Heart right ventricle (tissue), 16 donors: Measurements from ENCODE around the gene SIK2. TPM values are rescaled to one million over a fixed set of nuclear protein-coding genes. Genes with fewer than 3 reads are reported as not detected.

Source experiments
- ATAC-seq, 8 donors: fragments of 200-7000 bp; cut with Tn5 transposase; one replicate each; pipeline ENCODE4 v1.9.1; 2020; ENCODE audit warnings: mild to moderate bottlenecking in 8 of 8, moderate library complexity in 8 of 8, moderate number of reproducible peaks in 1 of 8
- DNase-seq, 2 donors: peaks; one replicate each; pipeline ENCODE4 v3.0.0-alpha.2; 2020
- H3K27ac ChIP-seq, 10 donors: fragments of 200-600 bp; sonication (generic) in 2 of 10; one replicate each; pipeline versions ENCODE4 v1.5.0 to v1.8.0; 2020 to 2022; ENCODE audit warnings: mild to moderate bottlenecking in 3 of 10
- H3K27me3 ChIP-seq, 7 donors: fragments of 200-600 bp; one replicate each; pipeline ENCODE4 v1.8.0; 2021 to 2022; ENCODE audit warnings: mild to moderate bottlenecking in 2 of 7
- H3K36me3 ChIP-seq, 9 donors: fragments of 200-600 bp; sonication (generic) in 1 of 9; one replicate each; pipeline versions ENCODE4 v1.5.0 to v1.8.0; 2020 to 2022; ENCODE audit warnings: mild to moderate bottlenecking in 2 of 9
- H3K4me1 ChIP-seq, 9 donors: fragments of 200-600 bp; sonication (generic) in 1 of 9; one replicate each; pipeline versions ENCODE4 v1.5.0 to v1.8.0; 2020 to 2022; ENCODE audit warnings: mild to moderate bottlenecking in 4 of 9
- H3K4me3 ChIP-seq, 10 donors: fragments of 200-600 bp; sonication (generic) in 2 of 10; one replicate each; pipeline versions ENCODE4 v1.5.0 to v1.8.0; 2020 to 2022; ENCODE audit warnings: mild to moderate bottlenecking in 7 of 10, moderate library complexity in 2 of 10
- H3K9me3 ChIP-seq, 11 donors: fragments of 200-600 bp in 10 of 11; sonication (generic) in 2 of 11; one replicate each; pipeline versions ENCODE4 v1.5.0 to v1.8.0; 2013 to 2022; ENCODE audit warnings: mild to moderate bottlenecking in 2 of 11, control low read depth in 1 of 11, moderate library complexity in 1 of 11
- WGBS, 2 donors: extraction: QIAGEN DNeasy Blood & Tissue Kit; methylation state at CpG; one replicate each; pipeline ENCODE4 v1.1.7; 2013; ENCODE audit warnings: inconsistent platforms in 1 of 2; 5-methylcytosine and 5-hydroxymethylcytosine counted together
- intact Hi-C, 10 donors: fragments of 100-400 bp; cut with DNase I; formaldehyde crosslinking; loops; one replicate each; pipeline versions ENCODE4 v1.11.1 to v1.14.2; 2022
- polyA plus RNA-seq, 2 donors: library from polyadenylated mRNA; stranded (reverse); fragments of 200-250 nt; gene quantifications; one replicate each; pipeline ENCODE4 v1.2.3, GENCODE V29; 2013
- total RNA-seq, 10 donors: library from RNA; stranded (reverse); fragmentation: NEBNext Ultra II Directional in 3 of 10; extraction: Animal tissue kit (Norgen Biotek cat#: 25700) in 3 of 10; gene quantifications; one replicate each; pipeline versions ENCODE4 v1.2.1 to v1.2.4, GENCODE V29; 2021 to 2023
- TF ChIP-seq, protein P1 (sequence below), 9 donors: fragments of 200-600 bp; sonication (generic) in 2 of 9; IDR thresholded peaks; one replicate each; pipeline versions ENCODE4 v1.5.0 to v1.8.0; 2021 to 2022; ENCODE audit warnings: antibody characterized with exemption in 9 of 9, mild to moderate bottlenecking in 5 of 9, moderate library complexity in 1 of 9
- donor health status: Arrhythmogenic right ventricular cardiomyopathy.
- donor health status: ischemic (EF 13 %, LVEDD 7.1; RV severe dilation, severe dysfunction).
- donor health status: healthy with polysubstance abuse.
- donor health status: DM: no; HTN: yes; CAD: no.
- donor health status: DM: no; HTN: no; CAD: no.
- donor health status: ischemic (EF 25% LVEDD 6.9; RV normal size, moderate dysfunction).
- donor health status: ischemic (EF 25% LVEDD 5.7; RV mildly dilated, moderate dysfunction).
- donor health status: healthy.
- donor health status: DM: yes; HTN: yes; CAD: no.
- donor health status: Ischemic cardiomyopathy.
- donor health status: ischemic (EF 35%, LVEDD 5.7; RV mildly dilated, moderate dysfunction).
- donor health status: nonischemic (EF 11% LVEDD 7.7; RV severe dilation, severe dysfunction).
- donor health status: DM: yes; HTN: yes; CAD: no.
- donor health status: PGD.
- donor health status: ischemic (EF 29% LVEDD 5.4; RV normal size, mild dysfunction).
- donor health status: nonischemic (EF 23%, LVEDD 6.1; RV moderate dilation, normal function).

Gene SIK2
- total and polyA plus RNA-seq, 12 donors: 4.1 to 41.6 (median 28.8) TPM

DNA sequence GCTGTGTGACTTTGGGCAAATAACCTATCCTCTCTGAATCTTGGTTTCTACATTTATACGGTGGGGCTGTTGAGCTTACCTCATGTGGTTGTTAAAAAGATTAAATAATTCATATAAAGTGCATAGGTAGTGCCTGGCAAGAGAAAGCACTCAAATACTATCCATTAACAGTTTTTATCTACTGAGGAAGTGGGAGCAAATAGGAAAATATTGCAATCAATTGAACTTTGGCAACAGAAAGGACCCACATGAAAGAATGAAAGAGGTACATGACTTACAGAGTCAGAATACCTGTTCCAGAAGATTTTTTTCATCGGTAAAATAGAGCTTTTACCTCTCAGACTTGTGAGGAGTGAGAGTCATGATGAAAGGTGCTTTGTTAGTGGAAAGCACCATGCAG, 170.3 kb downstream of the SIK2 start:
- intact Hi-C loops: loop anchor here in 2 of 10 donors (10.0 kb wide), 2 partner anchors 58 to 208 kb away; no protein-coding TSS in a partner anchor
- Histone ChIP-seq H3K9me3 (no peaks in the 10 kb centered on the region), H3K4me1 (peaks cover 0 to 23% (median 7%) of the 10 kb centered on the region in 9 donors), H3K27me3 (no peaks in the 10 kb centered on the region), H3K4me3 (no peak overlapping the region), H3K27ac (no peak overlapping the region), H3K36me3 (no peaks in the 10 kb centered on the region)
- TF ChIP-seq, protein P1, sequence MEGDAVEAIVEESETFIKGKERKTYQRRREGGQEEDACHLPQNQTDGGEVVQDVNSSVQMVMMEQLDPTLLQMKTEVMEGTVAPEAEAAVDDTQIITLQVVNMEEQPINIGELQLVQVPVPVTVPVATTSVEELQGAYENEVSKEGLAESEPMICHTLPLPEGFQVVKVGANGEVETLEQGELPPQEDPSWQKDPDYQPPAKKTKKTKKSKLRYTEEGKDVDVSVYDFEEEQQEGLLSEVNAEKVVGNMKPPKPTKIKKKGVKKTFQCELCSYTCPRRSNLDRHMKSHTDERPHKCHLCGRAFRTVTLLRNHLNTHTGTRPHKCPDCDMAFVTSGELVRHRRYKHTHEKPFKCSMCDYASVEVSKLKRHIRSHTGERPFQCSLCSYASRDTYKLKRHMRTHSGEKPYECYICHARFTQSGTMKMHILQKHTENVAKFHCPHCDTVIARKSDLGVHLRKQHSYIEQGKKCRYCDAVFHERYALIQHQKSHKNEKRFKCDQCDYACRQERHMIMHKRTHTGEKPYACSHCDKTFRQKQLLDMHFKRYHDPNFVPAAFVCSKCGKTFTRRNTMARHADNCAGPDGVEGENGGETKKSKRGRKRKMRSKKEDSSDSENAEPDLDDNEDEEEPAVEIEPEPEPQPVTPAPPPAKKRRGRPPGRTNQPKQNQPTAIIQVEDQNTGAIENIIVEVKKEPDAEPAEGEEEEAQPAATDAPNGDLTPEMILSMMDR (IDR thresholded peaks at IDR 0.05): no peak
- WGBS, 2 donors: 96% methylated on average over 2 of the region's 2 CpGs
- ATAC-seq: no peak
- no peak for DNase-seq

DNA sequence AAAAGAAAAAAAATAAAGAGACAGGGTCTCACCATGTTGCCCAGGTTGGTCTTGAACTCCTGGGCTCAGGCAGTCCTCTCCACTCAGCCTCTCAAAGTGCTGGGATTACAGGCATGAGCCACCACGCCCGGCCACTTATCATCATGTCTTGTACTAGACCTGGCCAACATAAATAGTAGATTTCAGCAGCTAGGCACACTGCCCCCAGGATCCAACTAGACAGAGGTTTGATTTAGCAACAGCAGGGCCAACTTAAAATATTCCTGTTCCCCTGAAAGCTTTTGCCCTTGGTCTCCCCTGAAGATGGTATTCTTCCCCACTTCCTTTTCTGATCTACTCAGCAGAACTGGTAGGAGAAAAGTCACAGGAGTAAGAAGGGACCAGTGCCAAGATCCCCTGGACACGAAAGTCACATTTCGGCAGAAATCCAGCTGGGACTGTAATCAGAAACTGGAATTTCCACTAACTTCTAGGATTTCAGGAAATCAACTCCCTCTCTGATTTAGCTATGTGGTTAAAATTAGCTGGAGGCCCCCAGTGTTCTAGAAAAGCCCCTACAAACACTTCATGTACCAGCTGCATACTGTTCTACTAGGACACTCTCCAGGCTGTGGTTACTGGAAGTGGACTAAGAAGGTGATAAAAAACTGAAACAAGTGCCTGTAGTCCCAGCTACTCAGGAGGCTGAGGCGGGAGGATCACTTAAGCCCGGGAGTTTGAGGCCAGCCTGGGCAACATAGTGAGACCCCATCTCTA, 172.9 kb downstream of the SIK2 start:
- no peaks in the 10 kb centered on the region for H3K9me3 ChIP-seq
- no peaks in the 10 kb centered on the region for H3K27me3 ChIP-seq
- peaks cover 0 to 25% (median 7%) of the 10 kb centered on the region in 9 donors for H3K4me1 ChIP-seq
- peak in 1 of 2 donors; percentile 72 for DNase-seq
- no peak overlapping the region for H3K4me3 ChIP-seq
- TF ChIP-seq, protein P1 (IDR thresholded peaks at IDR 0.05): peak in 1 of 9 donors; percentile 7
- H3K27ac ChIP-seq: peak overlapping the region in 7 of 10 donors; percentile 12 to 71 (median 45)
- peak; percentile 26 to 78 (median 60) for ATAC-seq
- H3K36me3 ChIP-seq: no peaks in the 10 kb centered on the region
- WGBS, 2 donors: 42 to 50% methylated on average over 6 of the region's 6 CpGs
- intact Hi-C loops: loop anchor here (5.0 to 10.0 kb wide), 8 partner anchors 38 to 210 kb away; partner anchors contain the start of gene SIK2 (in 3 of the 10)

DNA sequence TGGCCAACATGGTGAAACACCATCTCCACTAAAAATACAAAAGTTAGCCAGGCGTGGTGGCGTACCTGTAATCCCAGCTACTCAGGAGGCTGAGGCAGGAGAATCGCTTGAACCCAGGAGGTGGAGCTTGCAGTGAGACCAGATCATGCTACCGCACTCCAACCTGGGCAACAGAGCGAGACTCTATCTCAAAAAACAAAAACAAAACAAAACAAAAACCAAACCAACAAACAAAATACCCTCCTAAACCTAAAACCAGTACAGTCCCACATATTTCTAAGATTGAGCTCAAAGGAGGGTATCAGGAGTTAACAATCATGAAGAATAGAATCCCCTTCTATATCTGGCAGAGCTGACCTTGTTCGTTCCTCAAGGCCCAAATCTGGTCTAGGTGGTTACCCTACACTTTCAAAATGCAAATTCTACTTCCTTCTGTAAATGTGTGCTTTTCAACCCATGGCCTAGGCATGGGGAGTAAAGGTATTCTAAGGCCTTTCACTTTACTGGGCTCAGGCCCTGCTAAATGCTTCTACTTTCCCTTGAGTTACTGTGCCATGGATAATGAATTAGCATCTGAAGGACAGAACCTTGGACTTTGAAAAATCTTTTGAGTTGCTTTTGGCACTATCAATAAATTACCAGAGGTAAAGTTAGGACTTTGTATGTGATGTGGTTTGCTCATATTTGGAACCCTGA, 174.3 kb downstream of the SIK2 start:
- DNase-seq (no peak), ATAC-seq (no peak)
- TF ChIP-seq, protein P1 (IDR thresholded peaks at IDR 0.05): no peak
- Histone ChIP-seq H3K27me3 (no peaks in the 10 kb centered on the region), H3K9me3 (no peaks in the 10 kb centered on the region), H3K36me3 (no peaks in the 10 kb centered on the region), H3K4me1 (peaks cover 0 to 25% (median 7%) of the 10 kb centered on the region in 9 donors), H3K4me3 (no peak overlapping the region), H3K27ac (peak overlapping the region in 1 of 10 donors; percentile 5)
- 93% methylated on average over 6 of the region's 6 CpGs for WGBS, 2 donors
- intact Hi-C loops: loop anchor here (1.0 to 10.0 kb wide), 14 partner anchors 39 to 212 kb away; partner anchors contain the start of gene SIK2 (in 7 of the 10)
